IMR-90 (cell line): ENCODE results near the gene KCNAB2. TPM values are rescaled to one million over a fixed set of nuclear protein-coding genes. Genes with fewer than 3 reads are reported as not detected.

ENCODE experiments used
- ATAC-seq: fragments of 200-7000 bp; cut with Tn5 transposase; 2 replicates; pipeline ENCODE4 v1.9.1; 2020; ENCODE audit warnings: low read depth, mild to moderate bottlenecking, moderate library complexity
- BruUV-seq: library from RNA; stranded (reverse); fragments of 400-500 nt; replicated peaks from 2 replicates; lab custom pipeline; 2021; lab: Mats Ljungman, UMichigan
- CTCF ChIA-PET: fragments of 300-600 bp; formaldehyde crosslinking; extraction: SDS; loops from one replicate; lab custom pipeline; 2021; ENCODE audit warnings: antibody characterized with exemption; lab: Yijun Ruan, JAX
- POLR2A ChIA-PET: fragments of 300-600 bp; sonication (Branson Sonifier 250); formaldehyde crosslinking; loops from one replicate; lab custom pipeline; 2022; ENCODE audit warnings: antibody characterized with exemption; ENCODE audit not compliant: unreplicated experiment; lab: Charles Lee
- DNase-seq: peaks from one replicate; pipeline ENCODE4 v3.0.0; 2013
- H2AFZ ChIP-seq: replicated peaks from 2 replicates; pipeline ENCODE3; 2013; ENCODE audit warnings: low read length, mild to moderate bottlenecking; ENCODE audit not compliant: poor library complexity
- H2AK5ac ChIP-seq: 2 replicates; pipeline ENCODE4 v1.6.1; 2013; ENCODE audit warnings: low read depth, low read length, inconsistent platforms
- H2AK9ac ChIP-seq: replicated peaks from 2 replicates; pipeline ENCODE3; 2013; ENCODE audit warnings: mild to moderate bottlenecking, low read depth, low read length, moderate library complexity; ENCODE audit not compliant: poor library complexity
- H2BK120ac ChIP-seq: 2 replicates; pipeline ENCODE4 v1.6.1; 2013; ENCODE audit warnings: low read depth, low read length, inconsistent platforms
- H2BK15ac ChIP-seq: 3 replicates; pipeline ENCODE4 v1.6.1; 2013; ENCODE audit warnings: low read depth, low read length, inconsistent platforms
- H2BK20ac ChIP-seq: 2 replicates; pipeline ENCODE4 v1.6.1; 2013; ENCODE audit warnings: low read depth, mild to moderate bottlenecking, inconsistent platforms, low read length, moderate library complexity
- H2BK5ac ChIP-seq: 2 replicates; pipeline ENCODE4 v1.6.1; 2013; ENCODE audit warnings: mild to moderate bottlenecking, low read depth, low read length, inconsistent platforms; ENCODE audit not compliant: poor library complexity, severe bottlenecking
- H3K14ac ChIP-seq: replicated peaks from 2 replicates; pipeline ENCODE4 v1.6.1; 2013; ENCODE audit warnings: low read depth, low read length, inconsistent platforms
- H3K18ac ChIP-seq: 2 replicates; pipeline ENCODE4 v1.6.1; 2013; ENCODE audit warnings: low read depth, low read length, control low read depth
- H3K23ac ChIP-seq: 2 replicates; pipeline ENCODE4 v1.6.1; 2013; ENCODE audit warnings: low read depth, low read length, inconsistent platforms
- H3K27ac ChIP-seq: 2 replicates; pipeline ENCODE4 v1.5.1; 2013; ENCODE audit warnings: mild to moderate bottlenecking, control low read depth, low read length; ENCODE audit not compliant: insufficient read depth
- H3K27me3 ChIP-seq: 2 replicates; pipeline ENCODE4 v1.6.1; 2013; ENCODE audit warnings: low read length; ENCODE audit not compliant: control insufficient read depth, insufficient read depth
- H3K36me3 ChIP-seq: 2 replicates; pipeline ENCODE4 v1.6.1; 2013; ENCODE audit warnings: low read length, mixed read lengths; ENCODE audit not compliant: control insufficient read depth, insufficient read depth
- H3K4ac ChIP-seq: 2 replicates; pipeline ENCODE4 v1.6.1; 2013; ENCODE audit warnings: low read depth, low read length, inconsistent platforms
- H3K4me1 ChIP-seq: 2 replicates; pipeline ENCODE4 v1.6.1; 2013; ENCODE audit warnings: low read length, mixed read lengths; ENCODE audit not compliant: control insufficient read depth, insufficient read depth
- H3K4me2 ChIP-seq: 2 replicates; pipeline ENCODE4 v1.6.1; 2013; ENCODE audit warnings: low read depth, mild to moderate bottlenecking, control low read depth, low read length, moderate library complexity
- H3K4me3 ChIP-seq: 2 replicates; pipeline ENCODE4 v1.5.1; 2013; ENCODE audit warnings: low read depth, mild to moderate bottlenecking, control low read depth, low read length, moderate library complexity; ENCODE audit not compliant: insufficient read depth
- H3K56ac ChIP-seq: 2 replicates; pipeline ENCODE4 v1.6.1; 2013; ENCODE audit warnings: low read length, inconsistent platforms; ENCODE audit not compliant: insufficient read depth; ENCODE audit errors: extremely low read depth
- H3K79me1 ChIP-seq, 2 experiments: 2 replicates each; pipeline ENCODE4 v1.6.1; 2013; ENCODE audit warnings: low read length in 2 of 2, inconsistent platforms in 1 of 2, low read depth in 1 of 2
- H3K9ac ChIP-seq: 2 replicates; pipeline ENCODE4 v1.6.1; 2013; ENCODE audit warnings: low read depth, low read length, control low read depth
- H3K9me1 ChIP-seq: 2 replicates; pipeline ENCODE4 v1.6.1; 2013; ENCODE audit warnings: low read length, inconsistent platforms; ENCODE audit not compliant: insufficient read depth
- H3K9me3 ChIP-seq: 2 replicates; pipeline ENCODE4 v1.6.1; 2013; ENCODE audit warnings: low read length; ENCODE audit not compliant: control insufficient read depth, insufficient read depth
- H4K20me1 ChIP-seq: 2 replicates; pipeline ENCODE4 v1.6.1; 2013; ENCODE audit warnings: low read length, inconsistent platforms; ENCODE audit not compliant: insufficient read depth
- H4K5ac ChIP-seq: 2 replicates; pipeline ENCODE4 v1.6.1; 2013; ENCODE audit warnings: mild to moderate bottlenecking, low read depth, low read length, control low read depth
- H4K8ac ChIP-seq, 2 experiments: 2 replicates each; pipeline ENCODE4 v1.6.1; 2013; ENCODE audit warnings: low read depth in 2 of 2, low read length in 2 of 2, control low read depth in 1 of 2, inconsistent platforms in 1 of 2
- H4K91ac ChIP-seq: 2 replicates; pipeline ENCODE4 v1.6.1; 2013; ENCODE audit warnings: low read depth, low read length, inconsistent platforms; ENCODE audit not compliant: insufficient read depth
- BHLHE40 ChIP-seq: fragments of 150-350 bp; IDR thresholded peaks from 2 replicates; pipeline ENCODE4 v1.6.1; 2016; ENCODE audit warnings: mild to moderate bottlenecking, low read depth, low read length
- CHD1 ChIP-seq: IDR thresholded peaks from 2 replicates; pipeline ENCODE4 v1.6.1; 2012; ENCODE audit warnings: low read depth, low read length, improper control_type of control experiment
- FOS ChIP-seq: fragments of 150-350 bp; IDR thresholded peaks from 2 replicates; pipeline ENCODE4 v1.6.1; 2016; ENCODE audit warnings: low read depth, low read length
- MAFK ChIP-seq: IDR thresholded peaks from 2 replicates; pipeline ENCODE4 v1.6.1; 2012; ENCODE audit warnings: low read depth, low read length, improper control_type of control experiment
- MAZ ChIP-seq: IDR thresholded peaks from 2 replicates; pipeline ENCODE4 v1.6.1; 2012; ENCODE audit warnings: low read depth, mild to moderate bottlenecking, low read length, improper control_type of control experiment, moderate library complexity, borderline replicate concordance
- MXI1 ChIP-seq: IDR thresholded peaks from 2 replicates; pipeline ENCODE4 v1.6.1; 2012; ENCODE audit warnings: low read depth, mild to moderate bottlenecking, low read length, moderate library complexity, borderline replicate concordance
- POLR2A ChIP-seq: IDR thresholded peaks from 2 replicates; pipeline ENCODE4 v1.6.1; 2012; ENCODE audit warnings: mild to moderate bottlenecking, low read depth, low read length
- RAD21 ChIP-seq: IDR thresholded peaks from 2 replicates; pipeline ENCODE4 v1.6.1; 2012; ENCODE audit warnings: low read length, improper control_type of control experiment
- RCOR1 ChIP-seq: IDR thresholded peaks from 2 replicates; pipeline ENCODE4 v1.6.1; 2012; ENCODE audit warnings: mild to moderate bottlenecking, low read length, improper control_type of control experiment; ENCODE audit not compliant: insufficient replicate concordance
- RFX5 ChIP-seq: IDR thresholded peaks from 2 replicates; pipeline ENCODE4 v1.8.0; 2012; ENCODE audit warnings: low read depth, mild to moderate bottlenecking, low read length, moderate library complexity
- SMC3 ChIP-seq: fragments of 150-350 bp; IDR thresholded peaks from 2 replicates; pipeline ENCODE4 v1.6.1; 2016; ENCODE audit warnings: low read depth, mild to moderate bottlenecking, antibody characterized with exemption, low read length, moderate library complexity
- WGBS, 2 experiments: methylation state at CpG; one replicate each; pipeline versions ENCODE4 v1.1.5 to v1.1.7; 2013; ENCODE audit warnings: missing lambda C conversion rate in 2 of 2; ENCODE audit not compliant: insufficient read length in 1 of 2; ENCODE audit errors: extremely low coverage in 2 of 2; 5-methylcytosine and 5-hydroxymethylcytosine counted together
- dilution Hi-C: fragments of 300-500 bp; cut with HindIII; formaldehyde crosslinking; loops from one replicate; pipeline ENCODE4 v1.14.3; 2018; ENCODE audit warnings: low sequenced_read_pairs; ENCODE audit not compliant: unreplicated experiment
- in situ Hi-C: fragments of 300-500 bp; cut with MboI; formaldehyde crosslinking; loops from 3 replicates; pipeline ENCODE4 v1.14.3; 2019; ENCODE audit warnings: low sequenced_read_pairs, inconsistent platforms, mixed read lengths
- intact Hi-C: fragments of 100-400 bp; cut with micrococcal nuclease; formaldehyde crosslinking; loops from 2 replicates; pipeline ENCODE4 v1.10.0; 2022
- polyA plus RNA-seq, 3 experiments: library from polyadenylated mRNA; depleted of rRNA; stranded (reverse); fragments of >200 nt; gene quantifications; 2 replicates each; pipeline ENCODE4 v1.2.3, GENCODE V29; 2012; ENCODE audit warnings: low replicate concordance in 1 of 3
- total RNA-seq: library from RNA; depleted of rRNA; stranded (reverse); fragments of >200 nt; gene quantifications from 2 replicates; pipeline ENCODE4 v1.2.3, GENCODE V29; 2012
- TF ChIP-seq, protein P1 (sequence below): conservative IDR thresholded peaks from 2 replicates; pipeline ENCODE4 v1.5.1; 2012; ENCODE audit warnings: mild to moderate bottlenecking, low read depth, low read length, improper control_type of control experiment
- TF ChIP-seq, protein P2 (sequence below): fragments of 150-350 bp; IDR thresholded peaks from 2 replicates; pipeline ENCODE4 v1.6.1; 2017; ENCODE audit warnings: mild to moderate bottlenecking, antibody characterized with exemption, low read length, low read depth

Gene KCNAB2
- total and polyA plus RNA-seq, 2 of the 4 experiments (the other 2 are of a cell fraction): 1.3 to 4.2 TPM

DNA sequence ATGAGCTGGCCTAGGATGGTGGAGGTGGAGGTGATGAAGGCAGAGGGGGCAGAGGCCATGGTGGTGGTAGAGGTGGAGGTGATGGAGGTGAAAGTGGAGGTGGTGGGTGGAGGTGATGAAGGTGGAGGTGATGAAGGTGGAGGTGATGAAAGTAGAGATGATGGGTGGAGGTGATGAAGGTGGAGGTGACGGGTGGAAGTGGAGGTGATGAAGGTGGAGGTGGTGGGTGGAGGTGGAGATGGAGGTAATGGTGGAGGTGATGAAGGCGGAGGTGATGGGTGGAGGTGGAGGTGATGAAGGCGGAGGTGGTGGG, 33.8 kb upstream of the KCNAB2 start:
- Histone ChIP-seq H3K27ac (no peak overlapping the region), H2BK5ac (no peak overlapping the region), H3K4ac (no peak overlapping the region), H3K56ac (no peak overlapping the region), H3K9ac (no peak overlapping the region), H4K8ac (no peak overlapping the region), H4K20me1 (no peaks in the 10 kb centered on the region), H2AFZ (no peak overlapping the region), H2BK15ac (no peak overlapping the region), H2BK120ac (no peak overlapping the region), H3K9me1 (no peaks in the 10 kb centered on the region; the same call in 1 of the 2 replicates), H2BK20ac (no peak overlapping the region), H3K79me1 (no peaks in the 10 kb centered on the region), H3K4me1 (peaks cover 2% of the 10 kb centered on the region; the same call in 1 of the 2 replicates), H4K5ac (no peak overlapping the region), H4K91ac (no peak overlapping the region), H3K36me3 (no peaks in the 10 kb centered on the region), H3K14ac (no peak overlapping the region), H3K18ac (no peak overlapping the region), H3K4me2 (no peak overlapping the region), H2AK9ac (no peak overlapping the region), H3K27me3 (no peaks in the 10 kb centered on the region), H3K23ac (no peak overlapping the region), H2AK5ac (no peak overlapping the region), H3K4me3 (no peak overlapping the region), H3K9me3 (no peaks in the 10 kb centered on the region)
- no peak for TF ChIP-seq FOS
- TF ChIP-seq BHLHE40: no peak
- no peak for TF ChIP-seq RFX5
- no peak for TF ChIP-seq MXI1
- TF ChIP-seq CHD1: no peak
- no peak for TF ChIP-seq RCOR1
- no peak for TF ChIP-seq POLR2A
- TF ChIP-seq, protein P1, sequence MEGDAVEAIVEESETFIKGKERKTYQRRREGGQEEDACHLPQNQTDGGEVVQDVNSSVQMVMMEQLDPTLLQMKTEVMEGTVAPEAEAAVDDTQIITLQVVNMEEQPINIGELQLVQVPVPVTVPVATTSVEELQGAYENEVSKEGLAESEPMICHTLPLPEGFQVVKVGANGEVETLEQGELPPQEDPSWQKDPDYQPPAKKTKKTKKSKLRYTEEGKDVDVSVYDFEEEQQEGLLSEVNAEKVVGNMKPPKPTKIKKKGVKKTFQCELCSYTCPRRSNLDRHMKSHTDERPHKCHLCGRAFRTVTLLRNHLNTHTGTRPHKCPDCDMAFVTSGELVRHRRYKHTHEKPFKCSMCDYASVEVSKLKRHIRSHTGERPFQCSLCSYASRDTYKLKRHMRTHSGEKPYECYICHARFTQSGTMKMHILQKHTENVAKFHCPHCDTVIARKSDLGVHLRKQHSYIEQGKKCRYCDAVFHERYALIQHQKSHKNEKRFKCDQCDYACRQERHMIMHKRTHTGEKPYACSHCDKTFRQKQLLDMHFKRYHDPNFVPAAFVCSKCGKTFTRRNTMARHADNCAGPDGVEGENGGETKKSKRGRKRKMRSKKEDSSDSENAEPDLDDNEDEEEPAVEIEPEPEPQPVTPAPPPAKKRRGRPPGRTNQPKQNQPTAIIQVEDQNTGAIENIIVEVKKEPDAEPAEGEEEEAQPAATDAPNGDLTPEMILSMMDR: no peak
- TF ChIP-seq RAD21: no peak
- TF ChIP-seq MAZ: no peak
- TF ChIP-seq, protein P2, sequence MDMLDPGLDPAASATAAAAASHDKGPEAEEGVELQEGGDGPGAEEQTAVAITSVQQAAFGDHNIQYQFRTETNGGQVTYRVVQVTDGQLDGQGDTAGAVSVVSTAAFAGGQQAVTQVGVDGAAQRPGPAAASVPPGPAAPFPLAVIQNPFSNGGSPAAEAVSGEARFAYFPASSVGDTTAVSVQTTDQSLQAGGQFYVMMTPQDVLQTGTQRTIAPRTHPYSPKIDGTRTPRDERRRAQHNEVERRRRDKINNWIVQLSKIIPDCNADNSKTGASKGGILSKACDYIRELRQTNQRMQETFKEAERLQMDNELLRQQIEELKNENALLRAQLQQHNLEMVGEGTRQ: no peak
- no peak for TF ChIP-seq MAFK
- no peak for TF ChIP-seq SMC3
- DNase-seq: no peak
- ChIA-PET POLR2A (no interaction called here), CTCF (interaction anchor here (0.6 kb wide), 1 partner anchor 20 kb away, joined by 3 read pairs; the partner anchor contains the start of gene NPHP4)
- BruUV-seq: no TSS peak
- in situ Hi-C loops: no loop called here
- ATAC-seq: no peak
- dilution Hi-C loops: no loop called here
- intact Hi-C loops: no loop called here
- 84 to 100% methylated on average over 1 to 2 of the region's 3 CpGs for WGBS, 2 experiments
